Dendritic cell treated with granulocyte-macrophage colony-stimulating factor and Interleukin-4, amounts not matched to agents 40 ng/mL and 50 ng/mL, for 4 days (primary cell): Measurements from ENCODE around the gene MAN2B1.

Experiments
- H3K27ac Mint-ChIP-seq: one replicate; pipeline ENCODE4 v1.8.0; 2022; ENCODE audit warnings: mild to moderate bottlenecking, mixed read lengths
- H3K27me3 Mint-ChIP-seq: one replicate; pipeline ENCODE4 v1.8.0; 2022; ENCODE audit warnings: mild to moderate bottlenecking, mixed read lengths
- H3K36me3 Mint-ChIP-seq: one replicate; pipeline ENCODE4 v1.8.0; 2022; ENCODE audit warnings: low read depth, mixed read lengths
- H3K4me1 Mint-ChIP-seq: one replicate; pipeline ENCODE4 v1.8.0; 2022; ENCODE audit warnings: low read depth, mixed read lengths
- H3K4me3 Mint-ChIP-seq: one replicate; pipeline ENCODE4 v1.8.0; 2022; ENCODE audit warnings: mild to moderate bottlenecking, moderate library complexity, mixed read lengths
- H3K9me3 Mint-ChIP-seq: one replicate; pipeline ENCODE4 v1.8.0; 2022; ENCODE audit warnings: mixed read lengths
- intact Hi-C: fragments of 100-400 bp; cut with micrococcal nuclease; formaldehyde crosslinking; loops from one replicate; pipeline ENCODE4 v1.15.0; 2022

Gene MAN2B1

DNA sequence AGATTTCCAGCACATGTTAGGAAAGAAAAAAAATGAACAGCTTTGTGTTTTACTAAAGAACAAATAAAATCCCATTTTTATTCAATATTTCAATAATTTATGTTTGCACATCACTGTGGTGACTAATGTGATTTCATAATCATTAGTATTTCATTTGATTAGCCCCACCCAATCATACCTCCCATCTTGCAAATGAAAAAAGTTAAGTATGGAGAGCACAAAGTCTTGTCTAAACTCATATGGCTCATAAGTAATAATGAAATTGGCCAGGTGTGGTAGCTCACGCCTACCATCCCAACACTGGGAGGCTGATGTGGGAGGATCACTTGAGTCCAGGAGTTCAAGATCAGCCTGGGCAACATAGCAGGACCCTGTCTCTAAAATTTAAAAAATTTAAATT is 59.7 kb downstream of the MAN2B1 start:
- Mint-ChIP-seq H3K36me3 (peaks cover 61% of the 10 kb centered on the region), H3K4me1 (peaks cover 21% of the 10 kb centered on the region), H3K27ac (no peak overlapping the region), H3K4me3 (no peak overlapping the region), H3K9me3 (no peaks in the 10 kb centered on the region), H3K27me3 (no peaks in the 10 kb centered on the region)
- intact Hi-C loops: no loop called here

DNA sequence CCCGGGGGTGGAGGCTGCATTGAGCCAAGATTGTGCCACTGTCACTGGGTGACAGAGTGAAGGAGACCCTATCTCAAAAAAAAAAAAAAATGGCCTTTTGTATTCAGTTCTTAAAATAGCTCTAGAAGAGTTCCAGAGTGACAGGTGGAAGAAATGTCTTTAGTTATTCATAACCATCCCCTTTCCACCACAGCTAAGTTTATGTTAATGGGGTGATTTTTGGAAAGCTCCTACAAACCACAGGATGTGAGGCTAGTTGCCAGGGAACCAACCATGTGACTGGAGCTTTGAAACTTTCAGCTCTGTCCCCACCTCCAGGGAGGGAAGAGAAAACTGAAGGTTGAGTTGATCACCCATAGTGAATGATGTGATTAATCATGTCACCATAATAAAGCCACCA is 62.8 kb downstream of the MAN2B1 start:
- H3K4me1 Mint-ChIP-seq: peaks cover 10% of the 10 kb centered on the region
- intact Hi-C loops: no loop called here
- no peaks in the 10 kb centered on the region for H3K9me3 Mint-ChIP-seq
- no peaks in the 10 kb centered on the region for H3K27me3 Mint-ChIP-seq
- peaks cover 76% of the 10 kb centered on the region for H3K36me3 Mint-ChIP-seq
- H3K4me3 Mint-ChIP-seq: no peak overlapping the region
- no peak overlapping the region for H3K27ac Mint-ChIP-seq

DNA sequence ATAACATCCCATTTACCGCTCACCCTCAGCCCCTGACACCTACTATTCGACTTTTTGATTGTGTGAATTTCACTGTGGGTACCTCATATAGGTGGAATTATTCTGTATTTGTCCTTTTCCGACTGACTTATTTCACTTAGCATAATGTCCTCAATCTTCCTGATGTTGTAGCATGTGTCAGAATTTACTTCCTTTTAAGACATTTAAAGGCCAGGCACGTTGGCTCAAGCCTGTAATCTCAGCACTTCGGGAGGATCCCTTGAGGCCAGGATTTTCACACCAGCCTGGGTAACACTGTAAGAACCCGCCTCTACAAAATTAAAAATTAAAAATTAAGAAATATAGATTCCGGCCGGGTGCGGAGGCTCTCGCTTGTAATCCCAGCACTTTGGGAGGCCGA is 68.9 kb downstream of the MAN2B1 start:
- Mint-ChIP-seq H3K9me3 (no peaks in the 10 kb centered on the region), H3K27me3 (no peaks in the 10 kb centered on the region), H3K4me1 (no peaks in the 10 kb centered on the region), H3K27ac (no peak overlapping the region), H3K4me3 (no peak overlapping the region), H3K36me3 (peaks cover 80% of the 10 kb centered on the region)
- intact Hi-C loops: no loop called here

DNA sequence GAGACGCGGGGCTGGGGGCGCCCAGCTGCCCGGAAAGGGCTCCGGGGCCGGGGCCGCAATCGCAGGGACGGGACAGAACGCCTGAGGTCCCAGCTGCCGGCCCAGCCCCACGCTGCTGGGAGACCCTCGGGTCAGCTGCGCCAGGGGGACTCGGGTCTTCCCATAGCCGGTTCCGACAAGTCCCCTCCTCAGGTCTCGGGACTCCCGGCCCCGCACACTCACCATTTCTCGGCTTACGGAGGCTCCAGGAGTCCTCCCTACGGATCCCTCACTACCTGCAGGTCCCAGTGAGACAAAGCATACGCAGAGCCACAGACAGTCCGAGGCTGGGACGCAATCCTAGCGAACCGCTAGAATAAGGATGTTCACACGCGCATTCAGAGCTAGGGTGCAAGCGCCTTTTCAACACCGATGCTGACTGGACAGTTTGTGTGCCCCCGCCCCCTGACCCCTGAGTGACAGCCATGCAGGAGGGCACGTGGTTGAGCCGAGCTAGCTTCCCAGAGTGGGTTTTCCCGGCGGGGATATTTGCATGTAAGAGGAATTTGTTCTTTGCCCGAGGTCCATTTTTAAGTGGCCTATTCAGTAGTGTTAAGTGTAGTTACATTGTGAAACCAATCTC is 69.5 kb downstream of the MAN2B1 start:
- H3K27ac Mint-ChIP-seq: no peak overlapping the region

More for the DNA sequence above, 69.5 kb downstream of the MAN2B1 start:
- Mint-ChIP-seq H3K4me1 (no peaks in the 10 kb centered on the region), H3K36me3 (peaks cover 78% of the 10 kb centered on the region), H3K4me3 (no peak overlapping the region), H3K27me3 (no peaks in the 10 kb centered on the region), H3K9me3 (no peaks in the 10 kb centered on the region)
- intact Hi-C loops: no loop called here
